HG03432 (cell line): ENCODE measurements around the gene AKR1B15.

Source experiments
- ATAC-seq: cut with Tn5 transposase; IDR thresholded peaks from one replicate; pipeline ENCODE4 v1.9.1; 2021; ENCODE audit warnings: mild to moderate bottlenecking, moderate library complexity; ENCODE audit not compliant: unreplicated experiment

AKR1B15 gene

DNA sequence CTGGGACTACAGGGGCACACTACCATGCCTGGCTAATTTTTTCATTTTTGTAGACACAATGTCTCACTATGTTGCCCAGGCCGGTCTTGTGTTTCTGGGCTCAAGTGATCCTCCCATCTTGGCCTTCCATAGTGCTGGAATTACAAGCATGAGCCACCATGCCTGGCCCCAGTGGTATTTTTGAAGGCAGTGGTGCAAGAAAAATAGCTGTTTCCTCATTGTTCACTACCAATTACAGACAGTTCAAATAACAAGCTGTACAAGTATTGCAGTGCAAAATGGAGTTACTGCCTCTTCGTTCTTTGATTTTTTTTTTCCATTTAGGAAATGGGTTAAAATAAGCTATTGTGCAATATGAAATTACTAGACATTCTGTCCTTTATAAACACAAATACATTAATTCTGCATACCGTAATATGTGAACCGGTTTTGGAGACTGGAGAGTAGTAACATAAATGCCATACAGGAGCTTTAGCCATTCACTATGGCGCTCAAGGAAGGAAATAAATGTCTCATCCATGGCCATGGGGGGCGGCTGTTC, 62.8 kb downstream of the AKR1B15 start:
- ATAC-seq, result no peak

DNA sequence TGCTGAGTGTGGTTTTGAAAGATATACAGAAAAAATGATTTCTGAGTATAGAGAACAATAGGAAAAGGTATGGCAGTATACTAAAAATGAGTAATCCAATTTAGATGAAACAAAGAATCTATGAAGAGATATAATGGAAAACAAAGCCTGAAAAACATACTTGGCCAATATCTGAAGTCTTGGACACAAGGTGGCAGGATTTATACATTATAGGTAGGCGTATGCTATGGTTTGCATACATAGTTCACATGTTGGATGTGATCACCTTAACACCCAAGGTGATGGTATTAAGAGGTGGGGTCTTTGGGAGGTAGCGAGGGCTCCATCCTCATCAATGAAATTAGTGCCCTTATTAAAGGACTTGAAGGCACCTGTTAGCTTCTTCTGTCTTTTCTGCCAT, 63.3 kb downstream of the AKR1B15 start:
- no peak for ATAC-seq

DNA sequence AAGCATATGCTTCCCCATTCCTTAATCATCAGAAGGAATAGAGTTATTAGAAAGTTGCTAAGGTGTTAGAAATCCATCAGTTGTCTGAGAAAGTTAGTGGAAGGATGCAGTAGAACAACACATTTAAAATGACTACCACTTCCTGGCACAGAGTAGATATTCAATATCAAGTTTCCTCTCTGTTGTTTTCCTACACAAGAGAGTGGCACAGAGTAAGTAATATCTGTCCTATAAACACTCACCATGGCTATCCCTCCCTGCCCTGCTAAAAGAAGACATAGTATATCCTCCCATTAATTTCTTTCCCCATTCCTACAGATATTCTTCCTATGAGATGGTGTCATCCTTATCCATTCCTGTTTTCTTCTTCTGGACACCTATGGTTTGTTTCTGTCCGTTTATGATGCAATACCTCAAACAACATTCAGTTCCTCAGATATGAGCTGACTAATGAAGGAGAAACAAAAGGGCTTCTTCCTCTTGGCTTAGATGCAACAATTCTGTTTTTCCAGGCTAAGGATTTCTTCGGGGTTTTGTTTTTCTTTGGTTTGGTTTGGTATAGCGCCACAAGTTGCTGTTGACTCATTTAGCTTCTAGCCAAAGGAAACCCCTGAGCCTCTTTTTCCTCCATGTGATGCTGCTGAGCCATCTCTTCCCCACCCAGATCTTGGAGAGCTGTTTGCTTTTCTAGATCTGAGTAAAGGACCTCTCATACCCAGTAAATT, 64.9 kb downstream of the AKR1B15 start:
- ATAC-seq, result no peak

DNA sequence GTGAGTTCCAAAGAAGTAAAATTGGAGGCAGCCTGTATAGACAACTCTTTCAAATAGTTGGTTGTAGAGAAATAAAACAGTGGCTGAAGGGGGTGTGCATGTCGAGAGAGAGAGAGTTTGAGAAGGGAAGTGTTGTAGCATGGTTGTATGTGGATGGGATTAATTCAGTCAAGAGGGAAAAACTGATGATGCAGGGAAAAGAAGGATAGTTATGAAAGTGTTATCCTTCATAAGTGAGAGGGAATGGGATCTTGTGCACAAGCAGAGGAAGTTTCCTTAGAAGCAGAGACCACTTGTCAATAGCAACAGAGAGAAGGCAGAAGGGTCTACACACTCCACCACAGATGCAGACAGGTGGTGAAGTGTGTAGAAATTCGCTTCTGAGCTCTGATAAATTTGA, 67.7 kb downstream of the AKR1B15 start:
- ATAC-seq, result no peak

DNA sequence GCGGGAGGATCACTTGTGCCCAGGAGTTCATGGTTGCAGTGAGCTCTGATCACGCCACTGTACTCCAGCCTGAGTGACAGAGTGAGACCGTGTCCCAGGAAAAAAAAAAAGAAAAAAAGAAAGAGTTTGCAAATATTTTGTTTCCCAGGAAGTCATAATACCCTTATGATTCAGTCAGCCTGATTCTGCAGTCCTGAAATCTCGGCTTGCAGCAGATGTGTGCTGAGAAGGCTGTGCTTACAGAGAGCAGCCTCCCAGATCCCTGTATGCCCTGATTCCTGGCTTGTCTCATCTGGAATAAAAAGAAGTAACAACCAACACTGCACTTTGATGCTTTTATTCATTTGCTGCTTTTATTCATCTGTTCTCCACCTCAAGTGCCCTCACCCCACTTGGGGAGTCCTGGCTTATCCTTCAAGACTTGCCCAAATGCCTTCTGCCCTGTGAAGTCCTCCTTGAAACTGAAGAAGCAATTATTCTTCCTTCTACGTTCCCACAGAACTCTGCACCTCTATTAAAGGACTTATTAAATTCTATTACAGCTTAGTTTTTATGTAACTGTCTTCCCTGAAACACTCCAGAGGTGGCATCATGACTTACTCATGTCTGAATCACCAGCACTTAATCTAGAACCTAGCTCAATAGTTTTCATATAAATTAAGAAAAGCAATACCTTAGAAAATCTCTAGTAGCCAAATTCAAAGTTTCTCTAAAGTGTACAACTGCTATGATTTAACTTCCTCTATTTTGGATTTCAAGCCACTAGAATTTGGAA, 70.0 kb downstream of the AKR1B15 start:
- ATAC-seq, result no peak

DNA sequence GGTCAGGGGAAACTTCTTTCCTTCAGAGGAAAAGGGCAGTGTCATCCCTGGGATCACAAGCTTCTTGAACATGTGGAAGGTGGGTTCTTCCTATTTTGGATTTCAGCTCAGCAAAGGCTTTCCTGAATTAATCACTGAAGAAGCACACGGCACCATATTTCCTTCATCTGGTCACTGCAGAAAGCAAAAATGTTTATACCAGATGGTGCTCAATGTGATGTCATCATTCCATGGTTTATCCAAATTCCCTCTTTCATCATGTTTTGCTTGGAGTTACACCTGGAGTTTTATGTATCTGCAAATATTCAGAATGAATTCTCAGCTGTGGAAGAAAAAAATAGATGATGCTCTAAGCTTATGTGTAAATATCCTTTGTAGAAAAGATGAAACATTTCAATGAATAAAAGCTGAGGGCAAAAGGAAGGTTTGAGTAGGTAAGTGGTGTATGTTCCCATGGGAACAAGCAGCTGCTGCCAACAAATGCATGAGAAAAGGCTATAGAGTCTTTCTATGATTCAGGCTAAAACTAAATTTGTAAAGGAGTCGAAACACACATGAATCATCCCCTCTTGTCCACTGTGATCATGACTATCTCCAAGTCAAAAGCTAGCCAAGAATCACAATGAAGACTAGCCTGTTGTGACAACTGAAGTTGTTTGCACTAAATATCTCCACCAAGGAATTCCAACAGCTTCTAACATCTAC, 70.9 kb downstream of the AKR1B15 start:
- no peak for ATAC-seq

DNA sequence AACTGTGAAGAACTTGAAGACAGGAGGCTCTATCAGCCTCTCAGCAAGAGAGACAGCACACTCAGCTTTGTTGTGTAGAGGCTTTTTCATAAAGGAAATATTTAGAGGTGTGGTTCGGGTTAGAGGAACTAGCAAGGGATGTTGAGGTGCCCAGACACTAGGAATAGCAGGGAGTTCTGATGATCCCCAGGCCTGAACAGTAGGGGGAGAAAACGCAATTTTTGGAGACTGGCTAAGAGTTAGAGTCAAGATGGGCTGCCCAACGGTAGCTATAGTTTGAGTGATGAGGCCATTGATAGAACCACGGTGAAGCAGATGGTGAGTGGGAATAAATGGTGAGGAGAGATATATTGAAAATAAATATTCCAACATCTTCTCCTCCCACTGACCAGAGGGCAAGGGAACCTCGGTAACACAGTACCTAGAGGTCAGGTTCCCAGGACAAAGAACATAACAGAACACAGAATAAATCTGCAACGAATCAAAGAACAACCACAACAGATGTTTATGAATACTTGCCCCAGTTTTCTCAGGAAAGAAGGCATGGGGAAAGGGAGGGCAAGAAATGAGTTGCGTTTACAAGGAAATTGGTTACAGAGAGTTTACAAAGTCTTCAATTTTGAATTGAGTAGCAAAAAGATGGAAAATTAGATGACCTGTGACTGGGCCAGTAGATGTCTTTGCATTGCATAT, 73.5 kb downstream of the AKR1B15 start:
- no peak for ATAC-seq

DNA sequence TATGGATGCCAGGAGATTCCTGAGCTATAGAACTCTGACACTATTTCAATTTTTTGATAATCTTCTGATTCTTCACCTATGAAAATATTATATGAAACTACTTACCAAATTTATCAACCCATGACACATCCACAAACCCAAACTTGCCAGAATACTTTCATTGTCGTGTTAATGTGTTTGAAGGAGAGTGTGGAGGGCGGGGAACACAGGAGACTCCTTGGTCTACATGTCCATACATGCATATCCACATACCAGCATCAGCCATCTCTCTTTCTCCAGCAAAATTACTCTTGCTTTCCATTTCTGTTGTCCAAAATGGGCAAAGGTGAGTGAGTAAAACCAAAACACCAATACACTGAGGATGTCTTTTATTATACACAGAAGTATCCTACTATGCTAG, 74.3 kb downstream of the AKR1B15 start:
- no peak for ATAC-seq

DNA sequence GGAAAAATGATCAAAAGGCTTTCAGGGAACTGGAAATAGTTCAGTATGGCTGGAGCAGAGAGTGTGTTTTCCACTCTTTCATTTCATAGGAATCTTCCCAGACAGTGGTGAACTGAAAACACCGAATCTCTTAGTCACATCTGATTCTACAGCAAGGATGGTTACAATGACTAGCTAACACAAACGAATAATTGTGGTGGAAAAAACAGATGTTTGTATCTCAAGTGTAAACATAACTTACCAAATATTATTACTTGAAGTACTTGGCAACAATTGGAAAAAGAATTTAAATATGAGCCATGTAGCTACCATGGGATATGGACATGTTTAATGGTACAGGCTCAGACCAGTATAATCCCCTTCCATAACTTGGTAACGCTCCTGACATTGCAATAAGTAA, 76.6 kb downstream of the AKR1B15 start:
- no peak for ATAC-seq

DNA sequence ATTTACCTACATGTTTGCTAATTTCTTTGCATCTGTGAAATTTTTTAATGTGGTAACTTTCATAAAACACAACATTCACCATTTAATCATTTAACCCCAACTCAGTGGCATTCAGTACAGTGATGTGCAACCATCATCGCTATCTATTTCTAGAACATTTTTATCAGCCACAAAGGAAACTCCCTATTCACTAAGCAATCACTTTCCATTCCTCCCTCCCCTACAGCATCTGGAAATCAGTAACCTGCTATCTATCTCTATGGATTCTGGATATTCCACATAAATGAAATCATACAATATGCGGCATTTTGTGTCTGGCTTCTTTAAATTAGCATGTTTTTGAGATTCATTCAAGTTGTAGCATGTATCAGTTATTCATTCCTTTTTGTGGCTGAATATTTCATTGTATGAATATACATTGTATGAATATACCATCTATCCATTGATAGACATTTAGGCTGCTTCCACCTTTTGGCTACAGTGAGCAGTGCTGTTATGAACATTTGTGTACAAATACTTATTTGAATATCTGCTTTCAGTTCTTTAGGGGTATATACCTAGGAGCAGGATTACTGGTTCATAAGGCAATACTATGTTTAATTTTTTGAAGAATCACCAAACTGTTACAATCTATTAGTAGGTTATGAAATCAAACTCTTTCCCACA, 78.3 kb downstream of the AKR1B15 start:
- ATAC-seq, result no peak

DNA sequence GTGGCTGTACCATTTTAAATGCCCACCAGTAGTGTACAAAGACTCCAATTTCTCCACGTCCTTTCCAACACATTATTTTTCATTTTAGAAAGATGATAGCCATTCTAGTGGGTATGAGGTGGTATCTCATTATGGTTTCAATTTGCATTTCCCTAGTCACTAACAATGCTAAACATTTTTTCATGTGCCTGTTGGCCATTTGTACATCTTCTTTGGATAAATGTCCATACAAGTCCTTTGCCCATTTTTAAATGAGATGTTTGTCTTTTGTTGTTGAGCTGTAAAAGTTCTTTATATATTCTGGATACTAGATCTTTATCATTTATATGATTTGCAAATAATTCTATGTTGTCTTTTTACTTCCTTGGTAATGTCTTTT, 78.9 kb downstream of the AKR1B15 start:
- ATAC-seq, result no peak

DNA sequence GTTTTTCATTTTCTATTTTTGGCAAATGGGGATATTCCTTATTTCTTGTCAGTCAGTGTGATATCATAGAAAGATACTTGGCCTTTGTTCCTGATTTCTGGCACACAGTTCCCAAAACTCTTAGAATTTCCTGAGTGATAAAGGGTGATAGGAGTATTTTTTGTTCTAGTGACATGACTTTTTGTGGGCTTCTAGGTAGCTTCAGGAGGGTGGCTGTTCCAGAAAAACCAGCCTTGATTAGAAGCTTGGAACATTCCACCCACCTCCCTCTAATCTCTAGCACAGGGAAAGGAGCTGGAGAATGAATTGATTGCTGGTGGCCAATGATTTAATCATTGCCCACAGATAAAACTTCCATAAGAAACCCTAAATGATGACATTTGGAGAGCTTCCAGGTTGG, 80.5 kb downstream of the AKR1B15 start:
- no peak for ATAC-seq
